DMS114 treated with DMSO at 0.1 percent for 48 hours (cell line): ENCODE results near the gene FAM120B.
A peak's percentile ranks its signal among the peaks of the same experiment; 100 is the strongest.
"Not testable (repeated sequence)": the region's sequence is repeated elsewhere in the genome, so short reads cannot be mapped to it uniquely, and the experiment has no call there.

Source experiments
- DNase-seq: peaks from one replicate; lab custom pipeline; 2025; ENCODE audit not compliant: unreplicated experiment; lab: John Stamatoyannopoulos, UW

Gene FAM120B

GRCh38 chr6:170306324-170307079 is at the start of gene FAM120B:
FAM120B (plus strand) TSS chr6:170306758; CDS start chr6:170317391, 10,633 bp downstream.
- peak; percentile 68 for DNase-seq

GRCh38 chr6:170257376-170257775 is 49.2 kb upstream of the FAM120B start:
- no peak for DNase-seq

- no peak for DNase-seq
Measured at GRCh38 chr6:170258407-170258806, 48.2 kb upstream of the FAM120B start.

GRCh38 chr6:170259278-170259677 is 47.3 kb upstream of the FAM120B start:
- DNase-seq = no peak

GRCh38 chr6:170260686-170261085 is 45.9 kb upstream of the FAM120B start:
- no peak for DNase-seq

GRCh38 chr6:170261643-170262488 is 44.7 kb upstream of the FAM120B start:
- DNase-seq = no peak

GRCh38 chr6:170262489-170263088 is 44.0 kb upstream of the FAM120B start:
- DNase-seq = no peak

GRCh38 chr6:170263410-170263809 is 43.1 kb upstream of the FAM120B start:
- DNase-seq = no peak

GRCh38 chr6:170264086-170264485 is 42.5 kb upstream of the FAM120B start:
- no peak for DNase-seq

GRCh38 chr6:170264644-170265043 is 41.9 kb upstream of the FAM120B start:
- not testable (repeated sequence) for DNase-seq

GRCh38 chr6:170265655-170266054 is 40.9 kb upstream of the FAM120B start:
- no peak for DNase-seq

- DNase-seq = no peak
Measured at GRCh38 chr6:170266061-170266825, 40.3 kb upstream of the FAM120B start.

GRCh38 chr6:170267688-170268087 is 38.9 kb upstream of the FAM120B start:
- no peak for DNase-seq

GRCh38 chr6:170268216-170269129 is 38.1 kb upstream of the FAM120B start:
- DNase-seq = no peak

- no peak for DNase-seq
Measured at GRCh38 chr6:170269151-170269845, 37.3 kb upstream of the FAM120B start.

- DNase-seq = no peak
Measured at GRCh38 chr6:170269846-170270541, 36.6 kb upstream of the FAM120B start.

GRCh38 chr6:170270984-170271593 is 35.5 kb upstream of the FAM120B start:
- no peak for DNase-seq

GRCh38 chr6:170271771-170272314 is 34.7 kb upstream of the FAM120B start:
- DNase-seq = no peak
